Osteoblast (primary cell): ENCODE data around the gene COL2A1. TPM values are rescaled to one million over a fixed set of nuclear protein-coding genes. Genes with fewer than 3 reads are reported as not detected.

Experiments used
- DNase-seq: peaks from one replicate; pipeline ENCODE4 v3.0.0; 2011; ENCODE audit warnings: low spot score, mixed read lengths; ENCODE audit not compliant: insufficient read length; ENCODE audit errors: missing footprints
- H2AFZ ChIP-seq: 2 replicates; pipeline ENCODE4 v1.6.0; 2011; ENCODE audit warnings: mild to moderate bottlenecking, low read length
- H3K27ac ChIP-seq: 2 replicates; pipeline ENCODE4 v1.5.1; 2011; ENCODE audit warnings: mild to moderate bottlenecking, low read depth, low read length, moderate library complexity
- H3K27me3 ChIP-seq: 2 replicates; pipeline ENCODE4 v1.6.0; 2012; ENCODE audit warnings: mild to moderate bottlenecking, control low read depth, inconsistent platforms, low read length, moderate library complexity; ENCODE audit not compliant: insufficient read depth
- H3K36me3 ChIP-seq: 2 replicates; pipeline ENCODE4 v1.5.1; 2011; ENCODE audit warnings: mild to moderate bottlenecking, low read length, control low read depth, moderate library complexity; ENCODE audit not compliant: insufficient read depth
- H3K4me1 ChIP-seq: 2 replicates; pipeline ENCODE4 v1.5.1; 2011; ENCODE audit warnings: mild to moderate bottlenecking, low read length, control low read depth, moderate library complexity; ENCODE audit not compliant: insufficient read depth
- H3K4me2 ChIP-seq: 2 replicates; pipeline ENCODE4 v1.6.0; 2011; ENCODE audit warnings: mild to moderate bottlenecking, low read length; ENCODE audit not compliant: insufficient read depth
- H3K4me3 ChIP-seq: fragments of 200-600 bp; sonication (generic); 3 replicates; pipeline ENCODE4 v1.5.1; 2012; ENCODE audit warnings: mild to moderate bottlenecking, low read length, inconsistent platforms; ENCODE audit not compliant: insufficient read depth
- H3K79me2 ChIP-seq: 2 replicates; pipeline ENCODE4 v1.6.0; 2012; ENCODE audit warnings: mild to moderate bottlenecking, low read length, control low read depth, inconsistent platforms; ENCODE audit not compliant: insufficient read depth
- H3K9me3 ChIP-seq: 2 replicates; pipeline ENCODE4 v1.5.1; 2011; ENCODE audit warnings: low read depth, low read length, control low read depth
- H4K20me1 ChIP-seq: 2 replicates; pipeline ENCODE4 v1.6.0; 2012; ENCODE audit warnings: mild to moderate bottlenecking, low read length, control low read depth; ENCODE audit not compliant: insufficient read depth
- CTCF ChIP-seq: IDR thresholded peaks from 2 replicates; pipeline ENCODE4 v1.5.1; 2011; ENCODE audit warnings: mild to moderate bottlenecking, low read depth, low read length, moderate library complexity; ENCODE audit errors: extremely low read depth
- total RNA-seq: library from RNA; depleted of rRNA; stranded (reverse); fragments of >200 nt; gene quantifications from 2 replicates; pipeline ENCODE4 v1.2.3, GENCODE V29; 2012

COL2A1 gene
- total RNA-seq, 1 donor = under 0.01 TPM

DNA sequence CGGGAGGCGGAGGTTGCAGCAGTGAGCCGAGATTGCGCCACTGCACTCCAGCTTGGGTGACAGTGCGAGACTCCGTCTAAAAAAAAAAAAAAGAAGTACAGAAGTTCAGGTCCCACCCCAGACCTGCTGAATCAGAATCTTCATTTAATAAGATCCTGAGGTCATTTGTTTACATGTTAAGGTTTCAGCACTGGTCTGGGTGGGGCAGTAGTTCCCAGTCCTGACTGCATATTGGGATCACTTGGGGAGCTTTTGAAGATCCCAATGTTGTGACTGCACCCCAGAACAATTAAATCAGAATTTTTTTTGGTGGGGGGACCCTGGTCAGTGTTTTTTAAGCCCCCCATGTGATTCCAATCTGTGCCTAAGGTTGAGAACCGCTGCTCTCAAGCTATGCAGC lies 11.7 kb upstream of the COL2A1 start:
- Histone ChIP-seq H3K4me1 (no peaks in the 10 kb centered on the region), H3K4me2 (no peak overlapping the region), H2AFZ (no peak overlapping the region), H3K27me3 (peaks cover 76% of the 10 kb centered on the region), H3K4me3 (no peak overlapping the region), H4K20me1 (no peaks in the 10 kb centered on the region), H3K27ac (no peak overlapping the region), H3K36me3 (no peaks in the 10 kb centered on the region), H3K9me3 (no peaks in the 10 kb centered on the region), H3K79me2 (no peaks in the 10 kb centered on the region)
- no peak for TF ChIP-seq CTCF
- no peak for DNase-seq

DNA sequence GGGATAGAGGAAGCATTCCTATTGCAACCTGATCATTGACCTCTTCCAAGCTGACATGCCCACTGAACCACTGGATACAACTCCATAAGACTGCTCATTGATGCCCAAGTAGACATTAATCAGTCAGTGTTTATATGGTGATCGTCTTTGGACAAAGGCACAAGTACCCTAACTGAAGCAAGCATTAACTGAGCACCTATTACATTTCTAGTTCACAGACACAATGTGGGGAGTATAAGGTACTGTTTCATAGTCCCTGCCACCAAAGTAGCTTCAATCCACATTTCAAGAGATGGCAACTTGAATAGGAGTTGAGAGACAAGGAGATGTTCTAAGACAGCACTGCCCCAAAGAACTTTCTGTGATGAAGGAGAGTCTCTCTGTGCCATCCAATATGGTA lies 10.9 kb upstream of the COL2A1 start:
- peaks cover 75% of the 10 kb centered on the region for H3K27me3 ChIP-seq
- H3K4me2 ChIP-seq = no peak overlapping the region

DNA sequence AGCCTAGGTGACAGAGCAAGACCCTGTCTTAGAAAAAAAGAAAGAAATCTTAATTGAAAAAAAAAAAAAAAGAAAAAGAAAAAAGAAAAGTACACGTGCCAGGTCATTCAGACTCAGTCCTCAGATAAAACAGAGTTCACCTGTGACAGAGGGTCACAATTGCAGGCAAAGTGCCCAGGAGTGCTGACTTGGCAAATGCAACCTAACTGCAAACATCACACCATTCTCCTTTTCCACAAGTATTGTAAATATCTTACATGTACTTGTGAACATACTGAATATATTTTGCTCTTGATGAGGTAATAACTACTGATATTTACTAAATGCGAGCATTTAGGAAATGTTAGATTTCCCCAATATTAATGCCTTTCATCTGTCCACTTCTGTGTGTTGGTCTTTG lies 9.0 kb upstream of the COL2A1 start:
- no peak for TF ChIP-seq CTCF
- H3K79me2 ChIP-seq = no peaks in the 10 kb centered on the region
- H3K4me3 ChIP-seq = no peak overlapping the region
- H2AFZ ChIP-seq = no peak overlapping the region
- H3K27me3 ChIP-seq = peaks cover 74% of the 10 kb centered on the region
- no peaks in the 10 kb centered on the region for H3K9me3 ChIP-seq
- H4K20me1 ChIP-seq = no peaks in the 10 kb centered on the region
- H3K4me2 ChIP-seq = no peak overlapping the region
- H3K4me1 ChIP-seq = no peaks in the 10 kb centered on the region
- no peak overlapping the region for H3K27ac ChIP-seq
- no peak for DNase-seq
- H3K36me3 ChIP-seq = no peaks in the 10 kb centered on the region

More for the DNA sequence above, 10.9 kb upstream of the COL2A1 start:
- Histone ChIP-seq H3K27ac (no peak overlapping the region), H3K79me2 (no peaks in the 10 kb centered on the region), H3K36me3 (no peaks in the 10 kb centered on the region), H3K4me3 (no peak overlapping the region), H4K20me1 (no peaks in the 10 kb centered on the region), H2AFZ (no peak overlapping the region), H3K9me3 (no peaks in the 10 kb centered on the region), H3K4me1 (no peaks in the 10 kb centered on the region)
- no peak for DNase-seq
- no peak for TF ChIP-seq CTCF

DNA sequence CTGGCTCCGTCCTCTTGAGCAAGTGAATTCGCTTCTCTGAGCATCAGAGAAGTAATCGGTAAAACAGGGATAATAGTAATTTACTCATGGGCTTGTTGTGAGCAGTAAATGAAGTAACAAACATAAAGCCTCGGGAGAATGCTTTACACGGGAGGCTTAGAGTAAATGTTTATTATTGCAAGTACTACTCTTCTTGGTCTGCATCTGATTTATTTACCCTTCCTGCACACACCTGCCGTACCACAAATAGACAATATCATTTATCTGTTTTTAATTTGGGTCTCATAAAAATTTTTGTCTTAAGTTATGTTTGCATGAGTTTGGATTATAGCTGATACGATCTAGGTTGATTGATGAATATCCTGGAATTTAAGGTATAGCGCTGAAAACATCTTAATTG lies 7.8 kb upstream of the COL2A1 start:
- Histone ChIP-seq H3K4me2 (no peak overlapping the region), H3K4me1 (no peaks in the 10 kb centered on the region), H4K20me1 (no peaks in the 10 kb centered on the region), H3K9me3 (no peaks in the 10 kb centered on the region), H3K4me3 (no peak overlapping the region), H3K36me3 (no peaks in the 10 kb centered on the region), H3K27ac (no peak overlapping the region), H3K27me3 (peaks cover 72% of the 10 kb centered on the region), H2AFZ (no peak overlapping the region), H3K79me2 (no peaks in the 10 kb centered on the region)
- DNase-seq = no peak
- no peak for TF ChIP-seq CTCF
